Natural killer cell (primary cell): Measurements from ENCODE around the gene LAMC3. TPM values are rescaled to one million over a fixed set of nuclear protein-coding genes. Genes with fewer than 3 reads are reported as not detected.

Source experiments
- ATAC-seq, 3 donors: fragments of 150-1000 bp in 2 of 3; fragments of 200-7000 bp in 1 of 3; cut with Tn5 transposase; 1 replicate in 1 of 3; 2 replicates in 2 of 3; pipeline ENCODE4 v1.10.0; 2021; ENCODE audit warnings: mild to moderate bottlenecking in 2 of 3, moderate library complexity in 2 of 3
- DNase-seq, 2 donors: peaks; one replicate each; pipeline versions ENCODE4 v3.0.0 to v3.0.0-alpha.2; 2013 to 2021; ENCODE audit warnings: mixed read lengths in 1 of 2
- H3K27ac ChIP-seq: one replicate; pipeline ENCODE4 v1.5.1; 2013; ENCODE audit warnings: mild to moderate bottlenecking, low read length
- H3K27me3 ChIP-seq: one replicate; pipeline ENCODE4 v1.6.1; 2013; ENCODE audit warnings: low read length; ENCODE audit not compliant: control insufficient read depth, insufficient read depth
- H3K36me3 ChIP-seq: one replicate; pipeline ENCODE4 v1.6.1; 2013; ENCODE audit warnings: low read length; ENCODE audit not compliant: control insufficient read depth, insufficient read depth
- H3K4me1 ChIP-seq: one replicate; pipeline ENCODE4 v1.6.1; 2013; ENCODE audit warnings: low read length; ENCODE audit not compliant: control insufficient read depth, insufficient read depth
- H3K4me3 ChIP-seq: one replicate; pipeline ENCODE4 v1.5.1; 2013; ENCODE audit warnings: low read length
- H3K9me3 ChIP-seq: one replicate; pipeline ENCODE4 v1.6.1; 2013; ENCODE audit warnings: low read length; ENCODE audit not compliant: control insufficient read depth, insufficient read depth
- H3K27ac Mint-ChIP-seq, 2 donors: one replicate each; pipeline ENCODE4 v1.8.0; 2022; ENCODE audit warnings: mild to moderate bottlenecking in 2 of 2, mixed read lengths in 2 of 2, moderate library complexity in 1 of 2
- H3K27me3 Mint-ChIP-seq, 2 donors: one replicate each; pipeline ENCODE4 v1.8.0; 2022; ENCODE audit warnings: low read depth in 2 of 2, mixed read lengths in 2 of 2
- H3K36me3 Mint-ChIP-seq: one replicate; pipeline ENCODE4 v1.8.0; 2022; ENCODE audit warnings: mixed read lengths
- H3K4me1 Mint-ChIP-seq, 2 donors: one replicate each; pipeline ENCODE4 v1.8.0; 2022; ENCODE audit warnings: mixed read lengths in 2 of 2
- H3K4me3 Mint-ChIP-seq: one replicate; pipeline ENCODE4 v1.8.0; 2022; ENCODE audit warnings: mild to moderate bottlenecking, moderate library complexity, mixed read lengths
- H3K9me3 Mint-ChIP-seq, 2 donors: one replicate each; pipeline ENCODE4 v1.8.0; 2022; ENCODE audit warnings: mixed read lengths in 2 of 2
- WGBS: methylation state at CpG from one replicate; pipeline ENCODE4 v1.1.7; 2013; ENCODE audit warnings: missing lambda C conversion rate; ENCODE audit not compliant: insufficient coverage; 5-methylcytosine and 5-hydroxymethylcytosine counted together
- intact Hi-C: fragments of 100-400 bp; cut with micrococcal nuclease; formaldehyde crosslinking; loops from one replicate; pipeline ENCODE4 v1.14.2; 2022
- total RNA-seq, 4 donors: library from RNA; stranded (reverse); fragments of 120-200 nt in 1 of 4; gene quantifications; one replicate each; pipeline versions ENCODE4 v1.2.3 to v1.2.4, GENCODE V29; 2013 to 2022
- TF ChIP-seq, protein P1 (sequence below): fragments of 200-600 bp; IDR thresholded peaks from one replicate; pipeline ENCODE4 v1.8.0; 2022; ENCODE audit warnings: antibody characterized with exemption

The LAMC3 gene
- total RNA-seq, 3 donors from 2014 or later (not counting 1 experiment from before 2014, with no cell fraction given): not detected

- no peak for ATAC-seq
- Histone ChIP-seq H3K36me3 (no peaks in the 10 kb centered on the region), H3K27ac (no peak overlapping the region), H3K27me3 (no peaks in the 10 kb centered on the region), H3K4me1 (no peaks in the 10 kb centered on the region), H3K4me3 (no peak overlapping the region), H3K9me3 (no peaks in the 10 kb centered on the region)
- Mint-ChIP-seq H3K4me1 (no peaks in the 10 kb centered on the region), H3K4me3 (no peak overlapping the region), H3K27ac (no peak overlapping the region), H3K36me3 (no peaks in the 10 kb centered on the region), H3K9me3 (no peaks in the 10 kb centered on the region), H3K27me3 (no peaks in the 10 kb centered on the region)
- WGBS: 95% methylated on average over 9 of the region's 9 CpGs
- TF ChIP-seq, protein P1, sequence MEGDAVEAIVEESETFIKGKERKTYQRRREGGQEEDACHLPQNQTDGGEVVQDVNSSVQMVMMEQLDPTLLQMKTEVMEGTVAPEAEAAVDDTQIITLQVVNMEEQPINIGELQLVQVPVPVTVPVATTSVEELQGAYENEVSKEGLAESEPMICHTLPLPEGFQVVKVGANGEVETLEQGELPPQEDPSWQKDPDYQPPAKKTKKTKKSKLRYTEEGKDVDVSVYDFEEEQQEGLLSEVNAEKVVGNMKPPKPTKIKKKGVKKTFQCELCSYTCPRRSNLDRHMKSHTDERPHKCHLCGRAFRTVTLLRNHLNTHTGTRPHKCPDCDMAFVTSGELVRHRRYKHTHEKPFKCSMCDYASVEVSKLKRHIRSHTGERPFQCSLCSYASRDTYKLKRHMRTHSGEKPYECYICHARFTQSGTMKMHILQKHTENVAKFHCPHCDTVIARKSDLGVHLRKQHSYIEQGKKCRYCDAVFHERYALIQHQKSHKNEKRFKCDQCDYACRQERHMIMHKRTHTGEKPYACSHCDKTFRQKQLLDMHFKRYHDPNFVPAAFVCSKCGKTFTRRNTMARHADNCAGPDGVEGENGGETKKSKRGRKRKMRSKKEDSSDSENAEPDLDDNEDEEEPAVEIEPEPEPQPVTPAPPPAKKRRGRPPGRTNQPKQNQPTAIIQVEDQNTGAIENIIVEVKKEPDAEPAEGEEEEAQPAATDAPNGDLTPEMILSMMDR: no peak
- intact Hi-C loops: no loop called here
- no peak for DNase-seq
These were observed 63.9 kb downstream of the LAMC3 start for GRCh38 chr9:131072871-131073237.

DNA sequence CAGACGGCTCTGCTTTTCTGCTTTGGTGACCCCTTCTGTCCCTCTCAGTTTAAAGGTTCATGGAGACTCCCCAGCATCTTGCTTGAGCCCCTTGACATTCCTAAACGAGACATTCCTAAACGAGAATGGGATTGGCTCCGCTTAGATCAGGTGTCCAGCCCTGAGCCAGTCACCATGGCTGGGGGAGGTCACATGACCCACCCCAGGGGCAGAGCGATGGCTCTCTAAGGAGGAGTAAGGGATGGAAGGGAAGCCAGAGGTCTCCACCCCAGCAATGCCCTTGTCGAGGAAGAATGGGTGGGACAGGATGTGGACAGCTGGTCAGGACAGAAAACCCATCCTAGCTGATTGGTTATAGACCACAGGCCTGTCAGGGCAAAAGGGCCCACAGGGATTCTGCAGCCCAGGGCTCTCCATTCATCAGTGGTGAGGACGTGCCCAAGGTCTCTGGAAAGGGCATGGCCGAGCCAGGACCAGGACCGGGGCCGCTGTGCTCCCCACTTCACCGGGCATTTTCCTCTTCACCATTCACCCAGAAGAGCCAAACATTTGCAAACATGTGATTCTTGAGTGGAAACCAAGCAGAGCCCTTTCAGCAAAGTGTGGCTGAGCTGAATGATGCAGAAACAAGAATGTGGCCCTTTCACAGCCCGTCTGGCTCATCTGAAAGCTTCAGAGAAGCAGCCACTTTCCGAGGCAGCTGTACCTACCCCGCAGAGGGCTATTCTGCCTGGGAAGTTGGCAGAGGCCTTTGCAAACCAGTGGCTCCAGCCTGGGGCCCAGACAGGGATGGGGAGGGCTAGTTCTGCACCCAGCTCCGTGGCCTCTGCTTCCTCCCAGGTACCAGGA, 67.6 kb downstream of the LAMC3 start:
- H3K27ac Mint-ChIP-seq: no peak overlapping the region
- H3K36me3 Mint-ChIP-seq: no peaks in the 10 kb centered on the region
- Histone ChIP-seq H3K36me3 (no peaks in the 10 kb centered on the region), H3K27me3 (no peaks in the 10 kb centered on the region), H3K27ac (no peak overlapping the region), H3K4me3 (no peak overlapping the region), H3K4me1 (no peaks in the 10 kb centered on the region), H3K9me3 (no peaks in the 10 kb centered on the region)
- WGBS: 85% methylated on average over 15 of the region's 15 CpGs
- DNase-seq (no peak), ATAC-seq (no peak)
- H3K9me3 Mint-ChIP-seq: no peaks in the 10 kb centered on the region
- no peak overlapping the region for H3K4me3 Mint-ChIP-seq
- intact Hi-C loops: no loop called here
- no peaks in the 10 kb centered on the region for H3K27me3 Mint-ChIP-seq
- TF ChIP-seq, protein P1: no peak
- H3K4me1 Mint-ChIP-seq: no peaks in the 10 kb centered on the region

DNA sequence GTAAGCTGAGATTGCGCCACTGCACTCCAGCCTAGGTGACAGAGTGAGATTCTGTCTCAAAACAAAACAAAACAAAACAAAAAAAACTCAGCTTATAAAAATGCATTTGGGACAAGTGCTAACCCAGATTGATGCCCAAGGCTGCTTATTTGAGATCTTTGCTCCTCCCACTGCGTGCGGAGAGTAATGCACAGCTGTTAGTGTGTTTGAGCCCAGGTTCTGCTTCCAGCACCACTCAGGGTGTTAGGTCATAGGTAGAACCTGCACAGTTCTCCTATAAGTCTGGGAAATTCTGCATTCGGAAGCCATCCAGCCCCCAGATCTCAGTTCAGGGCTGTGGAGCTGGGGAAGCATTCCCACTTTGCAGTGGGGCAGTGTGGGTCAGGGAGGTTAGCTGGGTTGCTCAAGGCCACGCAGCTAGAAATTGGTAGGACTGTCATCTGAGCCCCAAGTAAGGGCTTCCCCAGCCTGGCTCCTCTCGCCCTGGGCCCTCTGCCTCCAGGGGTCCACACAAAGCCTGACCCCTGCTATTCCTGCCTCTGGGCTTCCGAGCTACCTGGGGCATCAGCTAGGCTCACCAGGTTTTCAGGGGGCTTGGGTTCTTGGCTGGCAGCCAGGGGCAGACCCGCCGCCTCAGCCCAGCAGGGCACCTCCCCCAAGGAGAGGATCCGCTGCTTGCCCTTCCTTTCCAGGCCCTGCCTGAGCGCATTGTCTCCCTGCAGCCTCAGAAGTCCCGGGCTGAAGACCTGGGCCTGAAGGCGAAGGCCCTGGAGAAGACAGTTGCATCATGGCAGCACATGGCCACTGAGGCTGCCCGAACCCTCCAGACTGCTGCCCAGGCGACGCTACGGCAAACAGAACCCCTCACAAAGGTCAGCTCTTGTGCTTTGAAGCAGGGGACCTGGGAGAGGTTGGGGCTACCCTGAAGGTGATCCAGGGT, 69.7 kb downstream of the LAMC3 start:
- H3K27me3 ChIP-seq: no peaks in the 10 kb centered on the region
- no peaks in the 10 kb centered on the region for H3K27me3 Mint-ChIP-seq
- H3K27ac Mint-ChIP-seq: no peak overlapping the region
- no peaks in the 10 kb centered on the region for H3K36me3 ChIP-seq
- H3K9me3 ChIP-seq: no peaks in the 10 kb centered on the region
- DNase-seq: no peak
- H3K36me3 Mint-ChIP-seq: no peaks in the 10 kb centered on the region
- H3K4me1 Mint-ChIP-seq: no peaks in the 10 kb centered on the region
- ATAC-seq: no peak
- H3K9me3 Mint-ChIP-seq: no peaks in the 10 kb centered on the region
- H3K4me3 ChIP-seq: no peak overlapping the region
- TF ChIP-seq, protein P1: no peak
- H3K27ac ChIP-seq: no peak overlapping the region
- no peaks in the 10 kb centered on the region for H3K4me1 ChIP-seq
- WGBS: 93% methylated on average over 17 of the region's 17 CpGs
- no peak overlapping the region for H3K4me3 Mint-ChIP-seq
- intact Hi-C loops: no loop called here
